Measurements from ENCODE around the gene MAPK6. TPM values are rescaled to one million over a fixed set of nuclear protein-coding genes. Genes with fewer than 3 reads are reported as not detected.
"Not testable (repeated sequence)": the region's sequence is repeated elsewhere in the genome, so short reads cannot be mapped to it uniquely, and the experiment has no call there.

MAPK6 gene
- total and polyA plus RNA-seq, 8 donors, result 24.6 to 35.8 (median 26.4) TPM

DNA sequence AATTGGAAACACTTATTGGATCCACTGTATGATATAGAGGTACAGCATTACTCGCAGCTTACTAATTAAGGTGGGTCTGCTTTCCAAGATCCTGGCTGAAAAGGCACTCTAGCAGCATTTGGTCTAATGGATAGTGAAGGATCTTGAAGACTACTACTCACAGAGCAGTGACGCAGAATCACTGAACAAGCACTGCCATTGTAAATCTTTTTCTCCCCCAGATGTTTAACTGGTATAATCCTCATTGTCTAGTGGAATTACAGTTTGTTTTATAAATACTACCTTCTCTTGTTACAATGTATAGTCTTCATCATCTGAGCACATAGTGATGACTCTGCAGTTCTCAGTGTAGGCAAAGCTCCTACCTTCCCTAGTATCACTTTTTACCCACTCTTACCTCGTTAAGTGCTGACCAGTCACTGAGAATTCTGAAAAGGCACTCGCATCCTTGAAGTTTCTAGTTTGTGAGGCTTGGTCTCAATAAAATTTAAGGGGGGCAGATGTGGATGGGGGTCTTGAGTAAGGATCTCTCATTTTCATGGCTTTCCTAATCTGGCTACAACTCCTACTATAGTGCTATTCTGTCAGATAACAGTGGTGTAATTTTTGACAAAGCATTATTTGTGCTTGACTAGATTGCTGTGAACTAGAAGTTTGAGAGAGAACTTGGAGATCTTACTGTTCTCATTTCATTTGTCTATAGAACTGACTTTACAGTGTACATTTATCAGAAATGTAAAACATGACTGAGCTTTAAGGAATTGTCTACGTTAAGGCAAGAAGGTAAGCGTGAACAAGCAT lies 23.2 kb downstream of the MAPK6 start:
- H3K27ac ChIP-seq, result no peak overlapping the region
- peaks cover 15 to 47% of the 10 kb centered on the region in 2 donors for H3K4me1 ChIP-seq
- TF ChIP-seq, protein P1, sequence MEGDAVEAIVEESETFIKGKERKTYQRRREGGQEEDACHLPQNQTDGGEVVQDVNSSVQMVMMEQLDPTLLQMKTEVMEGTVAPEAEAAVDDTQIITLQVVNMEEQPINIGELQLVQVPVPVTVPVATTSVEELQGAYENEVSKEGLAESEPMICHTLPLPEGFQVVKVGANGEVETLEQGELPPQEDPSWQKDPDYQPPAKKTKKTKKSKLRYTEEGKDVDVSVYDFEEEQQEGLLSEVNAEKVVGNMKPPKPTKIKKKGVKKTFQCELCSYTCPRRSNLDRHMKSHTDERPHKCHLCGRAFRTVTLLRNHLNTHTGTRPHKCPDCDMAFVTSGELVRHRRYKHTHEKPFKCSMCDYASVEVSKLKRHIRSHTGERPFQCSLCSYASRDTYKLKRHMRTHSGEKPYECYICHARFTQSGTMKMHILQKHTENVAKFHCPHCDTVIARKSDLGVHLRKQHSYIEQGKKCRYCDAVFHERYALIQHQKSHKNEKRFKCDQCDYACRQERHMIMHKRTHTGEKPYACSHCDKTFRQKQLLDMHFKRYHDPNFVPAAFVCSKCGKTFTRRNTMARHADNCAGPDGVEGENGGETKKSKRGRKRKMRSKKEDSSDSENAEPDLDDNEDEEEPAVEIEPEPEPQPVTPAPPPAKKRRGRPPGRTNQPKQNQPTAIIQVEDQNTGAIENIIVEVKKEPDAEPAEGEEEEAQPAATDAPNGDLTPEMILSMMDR (IDR thresholded peaks at IDR 0.05), result no peak
- intact Hi-C loops (cut with DNase I), result no loop called here
- ATAC-seq (no peak), DNase-seq (no peak)
- H3K36me3 ChIP-seq, result no peaks in the 10 kb centered on the region
- no peaks in the 10 kb centered on the region for H3K9me3 ChIP-seq
- H3K4me3 ChIP-seq, result no peak overlapping the region
- H3K27me3 ChIP-seq, result no peaks in the 10 kb centered on the region

DNA sequence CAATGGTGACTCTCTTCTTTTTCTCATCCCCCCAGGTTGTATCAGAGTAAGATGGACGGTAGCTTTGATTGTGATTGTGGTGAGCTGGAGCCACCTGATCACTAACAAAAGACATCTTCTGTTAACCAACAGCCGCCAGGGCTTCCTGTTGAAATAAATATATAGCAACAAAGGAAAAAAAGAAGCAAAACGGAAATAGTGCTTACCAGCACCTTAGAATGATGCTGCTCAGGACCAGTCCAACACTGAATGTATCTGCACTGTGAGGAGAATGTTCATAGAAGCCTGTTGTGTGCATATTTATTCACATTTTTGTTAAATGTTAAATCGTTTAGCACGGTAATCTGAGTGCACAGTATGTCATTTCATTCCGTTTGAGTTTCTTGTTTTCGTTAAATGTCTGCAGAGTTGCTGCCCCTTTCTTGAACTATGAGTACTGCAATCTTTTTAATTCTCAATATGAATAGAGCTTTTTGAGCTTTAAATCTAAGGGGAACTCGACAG lies 26.8 kb downstream of the MAPK6 start:
- intact Hi-C loops (cut with DNase I); H3K27me3 ChIP-seq; DNase-seq; H3K9me3 ChIP-seq; H3K4me3 ChIP-seq; ATAC-seq: not testable (repeated sequence)
- H3K27ac ChIP-seq, result peak overlapping the region in 1 of 2 donors; percentile 34
- H3K4me1 ChIP-seq, result peaks cover 2 to 35% of the 10 kb centered on the region in 2 donors
- H3K36me3 ChIP-seq, result peaks cover 0 to 18% of the 10 kb centered on the region in 2 donors

DNA sequence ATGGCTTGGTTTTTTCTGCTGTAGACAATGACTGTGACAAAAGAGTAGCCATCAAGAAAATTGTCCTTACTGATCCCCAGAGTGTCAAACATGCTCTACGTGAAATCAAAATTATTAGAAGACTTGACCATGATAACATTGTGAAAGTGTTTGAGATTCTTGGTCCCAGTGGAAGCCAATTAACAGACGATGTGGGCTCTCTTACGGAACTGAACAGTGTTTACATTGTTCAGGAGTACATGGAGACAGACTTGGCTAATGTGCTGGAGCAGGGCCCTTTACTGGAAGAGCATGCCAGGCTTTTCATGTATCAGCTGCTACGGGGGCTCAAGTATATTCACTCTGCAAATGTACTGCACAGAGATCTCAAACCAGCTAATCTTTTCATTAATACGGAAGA lies 27.5 kb downstream of the MAPK6 start:
- peak overlapping the region in 1 of 2 donors; percentile 34 for H3K27ac ChIP-seq
- H3K4me3 ChIP-seq; H3K27me3 ChIP-seq; H3K9me3 ChIP-seq; intact Hi-C loops (cut with DNase I): not testable (repeated sequence)
- peaks cover 0 to 33% of the 10 kb centered on the region in 2 donors for H3K4me1 ChIP-seq
- peak; percentile 95 for ATAC-seq
- peaks cover 0 to 25% of the 10 kb centered on the region in 2 donors for H3K36me3 ChIP-seq
- DNase-seq, result peak in 1 of 4 donors; percentile 8

DNA sequence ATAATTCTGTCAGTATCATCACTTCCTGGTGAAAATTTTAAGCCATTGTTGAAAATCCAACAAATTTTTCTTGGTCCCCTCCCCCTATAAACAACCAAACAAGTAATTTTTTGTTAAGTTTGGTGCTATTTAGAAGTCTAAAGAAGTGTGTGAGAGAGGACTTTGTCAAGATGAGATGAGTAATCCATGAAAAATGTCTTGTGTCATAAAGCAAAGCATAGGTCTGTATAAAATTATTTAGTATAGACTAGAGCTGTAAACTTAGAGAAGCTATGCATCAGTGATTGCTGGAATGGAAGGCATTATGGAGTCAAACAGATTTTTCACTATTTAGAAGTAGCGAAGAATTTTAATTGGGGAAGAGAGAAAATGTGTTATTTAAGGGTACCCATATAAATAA lies 31.4 kb downstream of the MAPK6 start:
- no peak for ATAC-seq
- intact Hi-C loops (cut with DNase I), result no loop called here

DNA sequence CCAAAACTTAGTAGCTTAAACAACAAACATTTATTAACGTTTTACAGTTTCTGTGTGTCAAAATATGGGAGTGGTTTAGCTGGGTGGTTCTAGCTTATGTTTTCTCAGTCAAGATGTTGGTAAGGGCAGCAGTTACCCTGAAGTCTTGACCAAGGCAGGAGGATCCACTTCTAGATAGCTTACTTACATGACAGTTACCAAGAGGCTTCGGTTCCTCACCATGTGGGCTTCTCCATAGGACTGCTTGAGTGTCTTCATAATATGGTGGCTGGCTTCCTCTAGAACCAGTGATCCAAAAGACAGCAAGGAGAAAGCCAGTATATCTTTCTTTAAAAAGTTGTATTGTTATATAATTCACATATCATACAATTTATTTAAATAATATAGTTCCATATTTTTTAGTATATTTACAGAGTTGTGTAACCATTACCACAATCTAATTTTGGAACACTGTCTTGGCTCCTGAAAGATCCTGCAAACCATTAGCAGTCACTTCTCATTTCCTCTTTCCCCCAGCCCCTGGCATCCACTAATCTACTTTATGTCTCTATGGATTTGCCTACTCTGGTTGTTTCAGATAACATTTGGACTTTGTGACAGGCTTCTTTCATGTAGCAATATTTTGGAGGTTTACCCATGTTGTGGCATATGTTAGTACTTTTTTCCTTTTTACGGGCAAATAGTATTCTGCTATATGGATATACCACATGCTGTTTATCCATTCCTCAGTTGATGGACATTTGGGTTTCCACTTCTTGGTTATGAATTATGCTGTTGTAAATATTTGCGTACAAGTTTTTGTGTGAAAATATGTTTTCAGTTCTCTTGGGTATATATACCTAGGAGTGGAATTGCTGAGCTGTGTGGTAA lies 33.3 kb downstream of the MAPK6 start:
- intact Hi-C loops (cut with DNase I), result no loop called here
- no peak overlapping the region for H3K27ac ChIP-seq
- H3K36me3 ChIP-seq, result peaks cover 0 to 69% of the 10 kb centered on the region in 2 donors
- no peaks in the 10 kb centered on the region for H3K27me3 ChIP-seq
- DNase-seq (no peak), ATAC-seq (peak; percentile 27)
- no peaks in the 10 kb centered on the region for H3K9me3 ChIP-seq
- peaks cover 0 to 19% of the 10 kb centered on the region in 2 donors for H3K4me1 ChIP-seq
- H3K4me3 ChIP-seq, result no peak overlapping the region
- TF ChIP-seq, protein P1 (IDR thresholded peaks at IDR 0.05), result no peak

More for the DNA sequence above, 31.4 kb downstream of the MAPK6 start:
- Histone ChIP-seq H3K9me3 (no peaks in the 10 kb centered on the region), H3K4me3 (no peak overlapping the region), H3K27ac (no peak overlapping the region), H3K36me3 (peaks cover 0 to 60% of the 10 kb centered on the region in 2 donors), H3K27me3 (no peaks in the 10 kb centered on the region), H3K4me1 (peaks cover 0 to 31% of the 10 kb centered on the region in 2 donors)
- TF ChIP-seq, protein P1 (IDR thresholded peaks at IDR 0.05), result no peak
- no peak for DNase-seq

DNA sequence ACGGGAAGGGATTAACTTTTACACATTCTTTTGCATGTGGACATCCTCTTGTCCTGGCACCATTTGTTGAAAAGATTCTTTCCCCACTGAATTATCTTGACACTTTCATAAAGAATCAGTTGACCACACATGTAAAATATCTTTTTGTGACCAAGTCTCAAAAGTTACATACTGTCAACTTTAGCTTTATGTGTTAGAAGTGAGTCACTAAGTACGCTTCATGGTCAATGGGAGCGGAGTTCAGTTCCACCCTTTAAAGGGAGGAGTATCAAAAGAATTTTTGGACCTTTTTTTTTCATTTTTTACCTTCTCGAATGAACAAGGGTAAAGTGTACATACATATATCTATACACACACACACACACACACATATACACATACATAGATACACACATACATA lies 35.4 kb downstream of the MAPK6 start:
- no peak overlapping the region for H3K27ac ChIP-seq
- no peak overlapping the region for H3K4me3 ChIP-seq
- peaks cover 4 to 71% of the 10 kb centered on the region in 2 donors for H3K36me3 ChIP-seq
- intact Hi-C loops (cut with DNase I), result no loop called here
- ATAC-seq, result no peak
- H3K4me1 ChIP-seq, result peaks cover 0 to 19% of the 10 kb centered on the region in 2 donors
- TF ChIP-seq, protein P1 (IDR thresholded peaks at IDR 0.05), result no peak
- no peaks in the 10 kb centered on the region for H3K9me3 ChIP-seq
- H3K27me3 ChIP-seq, result no peaks in the 10 kb centered on the region
- DNase-seq, result no peak

DNA sequence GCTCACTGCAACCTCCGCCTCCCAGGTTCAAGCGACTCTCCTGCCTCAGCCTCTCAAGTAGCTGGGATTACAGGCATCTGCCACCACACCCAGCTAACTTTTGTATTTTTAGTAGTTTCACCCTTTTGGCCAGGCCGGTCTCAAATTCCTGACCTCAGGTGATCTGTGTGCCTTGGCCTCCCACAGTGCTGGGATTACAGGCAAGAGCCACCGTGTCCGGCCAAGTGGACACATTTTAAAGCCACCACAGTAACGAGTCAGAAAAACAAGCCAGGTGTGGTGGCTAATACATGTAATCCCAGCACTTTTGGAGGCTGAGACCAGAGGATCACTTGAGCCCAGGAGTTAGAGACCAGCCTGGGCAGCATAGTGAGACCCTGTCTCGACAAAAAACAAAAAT lies 35.8 kb downstream of the MAPK6 start:
- peaks cover 0 to 18% of the 10 kb centered on the region in 2 donors for H3K4me1 ChIP-seq
- ATAC-seq; H3K4me3 ChIP-seq; H3K27ac ChIP-seq; H3K9me3 ChIP-seq; H3K27me3 ChIP-seq; DNase-seq; intact Hi-C loops (cut with DNase I): not testable (repeated sequence)
- peaks cover 4 to 75% of the 10 kb centered on the region in 2 donors for H3K36me3 ChIP-seq

Measured in left lung (tissue), 10 donors.